Kidney epithelial cell (primary cell): Measurements from ENCODE around the gene SYNE3. TPM values are rescaled to one million over a fixed set of nuclear protein-coding genes. Genes with fewer than 3 reads are reported as not detected.

Source experiments
- DNase-seq: peaks from one replicate; pipeline ENCODE4 v3.0.0-alpha.2; 2010; ENCODE audit warnings: low read depth
- H3K27me3 ChIP-seq: 2 replicates; pipeline ENCODE4 v1.6.0; 2011; ENCODE audit warnings: low read length; ENCODE audit not compliant: control insufficient read depth, insufficient read depth
- H3K36me3 ChIP-seq: 2 replicates; pipeline ENCODE4 v1.5.1; 2011; ENCODE audit warnings: low read length; ENCODE audit not compliant: control insufficient read depth, insufficient read depth
- H3K4me3 ChIP-seq: 2 replicates; pipeline ENCODE4 v1.5.1; 2011; ENCODE audit warnings: low read depth, mild to moderate bottlenecking, control low read depth, low read length
- total RNA-seq: library from RNA; depleted of rRNA; stranded (reverse); fragments of >200 nt; gene quantifications from 2 replicates; pipeline ENCODE4 v1.2.3, GENCODE V29; 2015
- TF ChIP-seq, protein P1 (sequence below): IDR thresholded peaks from 2 replicates; pipeline ENCODE4 v1.5.1; 2011; ENCODE audit warnings: mild to moderate bottlenecking, moderate library complexity, low read length, control low read depth, inconsistent platforms; ENCODE audit not compliant: insufficient read depth, poor library complexity, severe bottlenecking

Gene SYNE3
- total RNA-seq, 1 donor from 2014 or later = 2.2 TPM

DNA sequence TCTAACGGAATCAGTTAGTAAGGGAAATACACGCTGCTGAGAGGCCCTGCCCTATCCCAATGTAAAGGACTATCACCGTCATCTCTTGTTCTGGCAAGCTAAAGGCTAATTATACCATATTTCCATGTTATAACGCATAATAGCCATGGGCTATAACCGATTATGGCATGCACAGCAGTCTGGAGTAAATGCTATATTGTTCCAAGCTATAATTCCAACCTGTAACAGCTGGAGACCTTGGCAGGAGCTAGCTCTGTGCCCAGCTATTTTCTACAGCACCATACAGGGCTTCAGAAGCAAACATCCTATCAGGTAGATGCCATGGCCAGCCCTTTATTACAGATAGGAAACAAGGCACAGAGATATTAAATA lies 26.3 kb downstream of the SYNE3 start:
- TF ChIP-seq, protein P1, sequence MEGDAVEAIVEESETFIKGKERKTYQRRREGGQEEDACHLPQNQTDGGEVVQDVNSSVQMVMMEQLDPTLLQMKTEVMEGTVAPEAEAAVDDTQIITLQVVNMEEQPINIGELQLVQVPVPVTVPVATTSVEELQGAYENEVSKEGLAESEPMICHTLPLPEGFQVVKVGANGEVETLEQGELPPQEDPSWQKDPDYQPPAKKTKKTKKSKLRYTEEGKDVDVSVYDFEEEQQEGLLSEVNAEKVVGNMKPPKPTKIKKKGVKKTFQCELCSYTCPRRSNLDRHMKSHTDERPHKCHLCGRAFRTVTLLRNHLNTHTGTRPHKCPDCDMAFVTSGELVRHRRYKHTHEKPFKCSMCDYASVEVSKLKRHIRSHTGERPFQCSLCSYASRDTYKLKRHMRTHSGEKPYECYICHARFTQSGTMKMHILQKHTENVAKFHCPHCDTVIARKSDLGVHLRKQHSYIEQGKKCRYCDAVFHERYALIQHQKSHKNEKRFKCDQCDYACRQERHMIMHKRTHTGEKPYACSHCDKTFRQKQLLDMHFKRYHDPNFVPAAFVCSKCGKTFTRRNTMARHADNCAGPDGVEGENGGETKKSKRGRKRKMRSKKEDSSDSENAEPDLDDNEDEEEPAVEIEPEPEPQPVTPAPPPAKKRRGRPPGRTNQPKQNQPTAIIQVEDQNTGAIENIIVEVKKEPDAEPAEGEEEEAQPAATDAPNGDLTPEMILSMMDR = no peak
- Histone ChIP-seq H3K27me3 (no peaks in the 10 kb centered on the region), H3K4me3 (no peak overlapping the region), H3K36me3 (no peaks in the 10 kb centered on the region)
- no peak for DNase-seq

DNA sequence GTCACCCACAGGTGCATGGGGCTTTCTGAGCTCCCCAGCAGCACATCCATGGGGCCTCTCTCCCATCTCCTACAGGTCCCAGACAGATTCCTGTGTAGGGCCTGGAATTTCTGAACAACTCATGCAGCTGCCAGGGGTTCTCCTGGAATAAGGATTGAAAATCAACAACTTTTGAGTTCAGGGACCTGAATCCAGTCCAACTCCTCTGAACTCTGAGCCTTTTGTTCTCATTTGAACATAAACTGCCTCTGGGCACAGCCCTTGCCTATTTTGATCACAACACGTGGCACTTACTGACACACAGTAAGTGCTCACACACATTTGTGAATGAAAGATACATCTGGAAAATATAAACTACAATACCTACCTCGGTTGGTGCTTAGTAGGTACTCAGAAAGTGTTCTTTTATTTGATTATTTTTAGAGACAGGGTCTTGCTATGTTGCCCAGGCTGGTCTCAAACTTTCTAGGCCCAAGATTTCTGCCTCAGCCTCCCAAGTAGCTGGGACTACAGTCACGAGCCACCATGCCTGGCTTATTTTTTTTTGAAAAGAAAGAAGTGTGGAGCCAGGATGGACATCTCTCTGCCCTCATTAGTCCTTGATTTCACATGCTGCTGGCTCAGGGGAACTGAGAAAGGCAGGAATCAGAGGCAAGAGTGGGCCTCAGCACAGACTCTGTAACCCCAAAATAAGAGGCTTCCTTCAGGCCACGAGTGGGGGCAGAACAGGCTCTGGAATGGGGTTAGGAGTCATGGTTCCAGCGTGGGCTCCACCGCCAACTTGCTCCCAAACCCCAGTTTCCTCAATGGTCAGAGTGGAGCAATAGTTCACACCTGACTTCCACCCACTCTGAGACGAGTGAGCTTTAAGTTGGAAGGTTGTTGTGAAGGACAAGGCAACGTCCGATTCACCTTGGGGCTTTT lies 27.0 kb downstream of the SYNE3 start:
- TF ChIP-seq, protein P1 = no peak
- no peaks in the 10 kb centered on the region for H3K27me3 ChIP-seq
- no peak for DNase-seq
- H3K36me3 ChIP-seq = no peaks in the 10 kb centered on the region
- H3K4me3 ChIP-seq = no peak overlapping the region

DNA sequence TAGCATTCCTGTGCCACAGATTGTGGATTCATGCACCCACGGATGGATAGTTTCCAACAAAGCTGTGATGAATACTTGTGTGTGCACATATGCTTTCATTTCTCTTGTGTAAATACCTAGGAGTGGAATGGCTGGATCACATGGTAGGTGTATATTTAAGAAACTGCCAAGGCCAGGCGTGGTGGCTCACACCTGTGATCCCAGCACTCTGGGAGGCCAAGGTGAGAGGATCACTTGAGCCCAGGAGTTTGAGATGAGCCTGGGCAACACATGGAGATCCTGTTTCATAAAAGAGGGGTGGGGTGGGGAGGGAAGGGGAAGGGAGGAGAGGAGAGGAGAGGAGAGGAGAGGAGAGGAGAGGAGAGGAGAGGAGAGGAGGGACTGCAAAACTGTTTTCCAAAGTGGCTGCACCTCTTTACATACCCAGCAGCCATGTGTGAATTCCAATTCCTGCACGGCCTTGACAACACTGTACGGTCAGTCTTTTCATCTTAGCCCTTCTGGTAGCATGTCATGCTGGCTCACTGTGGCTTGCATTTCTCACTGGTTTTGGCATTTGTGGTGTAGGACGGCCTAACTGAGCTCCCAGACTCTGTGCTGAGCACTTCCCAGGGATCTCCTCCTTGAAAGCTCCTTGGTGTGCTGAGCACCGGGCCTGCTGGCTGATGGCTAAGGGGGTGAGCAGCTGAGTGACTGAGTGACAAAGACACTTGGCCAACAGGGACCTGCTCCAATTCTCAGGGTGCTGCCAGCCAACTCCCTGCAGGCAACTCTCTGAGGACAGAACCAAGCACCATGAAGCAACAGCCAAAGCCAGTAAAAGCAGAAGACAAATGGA lies 27.9 kb downstream of the SYNE3 start:
- TF ChIP-seq, protein P1 = no peak
- no peak for DNase-seq
- no peaks in the 10 kb centered on the region for H3K36me3 ChIP-seq

GRCh38 chr14:95487669-95488084 lies 28.8 kb downstream of the SYNE3 start:
- no peak for DNase-seq
- H3K27me3 ChIP-seq = no peaks in the 10 kb centered on the region
- no peak overlapping the region for H3K4me3 ChIP-seq
- TF ChIP-seq, protein P1 = no peak
- H3K36me3 ChIP-seq = no peaks in the 10 kb centered on the region

More for the DNA sequence above, 27.9 kb downstream of the SYNE3 start:
- Histone ChIP-seq H3K27me3 (no peaks in the 10 kb centered on the region), H3K4me3 (no peak overlapping the region)

GRCh38 chr14:95486875-95487668 lies 29.4 kb downstream of the SYNE3 start:
- H3K4me3 ChIP-seq = no peak overlapping the region
- no peaks in the 10 kb centered on the region for H3K27me3 ChIP-seq
- no peak for DNase-seq
- H3K36me3 ChIP-seq = no peaks in the 10 kb centered on the region
- TF ChIP-seq, protein P1 = no peak
